HEK293 (cell line): ENCODE measurements around the gene TRIM8.

Source experiments
- HOXD13 ChIP-seq: sonication (generic); formaldehyde crosslinking; IDR thresholded peaks from 2 replicates; pipeline ENCODE4 v1.8.0; 2022; ENCODE audit warnings: missing genetic modification reagents, borderline replicate concordance
- YY1 ChIP-seq: fragments of 450-650 bp; formaldehyde crosslinking; IDR thresholded peaks from 2 replicates; pipeline ENCODE4 v1.5.1; 2018; ENCODE audit warnings: missing biosample characterization, missing genetic modification characterization
- ZNF121 ChIP-seq: fragments of 450-650 bp; formaldehyde crosslinking; IDR thresholded peaks from 2 replicates; pipeline ENCODE4 v1.5.1; 2016; ENCODE audit warnings: missing biosample characterization, missing genetic modification characterization
- ZNF404 ChIP-seq: fragments of 450-650 bp; formaldehyde crosslinking; IDR thresholded peaks from 2 replicates; pipeline ENCODE4 v1.5.1; 2017; ENCODE audit warnings: missing biosample characterization, missing genetic modification characterization
- ZNF530 ChIP-seq: fragments of 450-650 bp; formaldehyde crosslinking; IDR thresholded peaks from 2 replicates; pipeline ENCODE4 v1.5.1; 2016; ENCODE audit warnings: low read depth, missing biosample characterization, missing genetic modification characterization
- ZNF561 ChIP-seq: fragments of 450-650 bp; IDR thresholded peaks from 2 replicates; pipeline ENCODE4 v1.5.1; 2018; ENCODE audit warnings: missing biosample characterization, missing genetic modification characterization, borderline replicate concordance
- ZNF777 ChIP-seq: fragments of 450-650 bp; formaldehyde crosslinking; IDR thresholded peaks from 2 replicates; pipeline ENCODE4 v1.5.1; 2017; ENCODE audit warnings: missing biosample characterization, missing genetic modification characterization, borderline replicate concordance
- TF ChIP-seq, protein P1 (sequence below): fragments of 450-650 bp; formaldehyde crosslinking; IDR thresholded peaks from 2 replicates; pipeline ENCODE4 v1.5.1; 2016; ENCODE audit warnings: missing biosample characterization, missing genetic modification characterization
- TF ChIP-seq, protein P2 (sequence below): fragments of 450-650 bp; formaldehyde crosslinking; IDR thresholded peaks from 2 replicates; pipeline ENCODE4 v1.5.1; 2016; ENCODE audit warnings: missing biosample characterization, missing genetic modification characterization

DNA sequence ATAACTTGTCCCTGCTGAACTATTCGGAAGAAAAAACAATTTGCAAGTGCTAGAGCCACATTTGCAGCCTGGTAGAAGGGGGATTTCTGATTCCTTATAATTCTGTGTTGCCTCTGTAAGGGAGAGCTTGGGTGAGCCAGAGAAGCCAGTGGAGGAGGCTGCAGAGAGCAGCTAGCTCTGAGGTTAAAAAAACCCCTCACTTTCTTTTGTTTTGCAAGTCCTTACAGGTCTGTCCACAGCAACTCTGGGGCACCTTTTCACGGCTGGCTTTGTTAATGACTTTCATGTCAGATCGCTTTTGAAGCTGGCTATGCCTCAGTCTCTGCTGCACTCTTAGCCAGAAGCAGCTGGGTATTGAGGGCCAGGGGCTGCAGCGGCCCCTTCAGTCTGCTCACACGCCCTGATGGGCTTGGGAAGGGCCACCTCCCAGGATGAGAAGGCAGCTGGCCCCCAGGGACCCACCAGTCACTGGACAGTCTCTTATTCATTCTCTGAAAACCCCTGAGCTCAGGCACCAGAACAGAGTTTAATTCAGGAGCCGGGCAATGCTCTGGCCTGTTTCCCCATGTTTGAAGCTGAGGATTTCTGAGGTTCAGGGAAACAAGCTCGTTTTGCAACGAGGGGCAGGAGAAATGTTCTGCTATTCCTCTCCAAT lies 30.9 kb downstream of the TRIM8 start:
- TF ChIP-seq, protein P1, sequence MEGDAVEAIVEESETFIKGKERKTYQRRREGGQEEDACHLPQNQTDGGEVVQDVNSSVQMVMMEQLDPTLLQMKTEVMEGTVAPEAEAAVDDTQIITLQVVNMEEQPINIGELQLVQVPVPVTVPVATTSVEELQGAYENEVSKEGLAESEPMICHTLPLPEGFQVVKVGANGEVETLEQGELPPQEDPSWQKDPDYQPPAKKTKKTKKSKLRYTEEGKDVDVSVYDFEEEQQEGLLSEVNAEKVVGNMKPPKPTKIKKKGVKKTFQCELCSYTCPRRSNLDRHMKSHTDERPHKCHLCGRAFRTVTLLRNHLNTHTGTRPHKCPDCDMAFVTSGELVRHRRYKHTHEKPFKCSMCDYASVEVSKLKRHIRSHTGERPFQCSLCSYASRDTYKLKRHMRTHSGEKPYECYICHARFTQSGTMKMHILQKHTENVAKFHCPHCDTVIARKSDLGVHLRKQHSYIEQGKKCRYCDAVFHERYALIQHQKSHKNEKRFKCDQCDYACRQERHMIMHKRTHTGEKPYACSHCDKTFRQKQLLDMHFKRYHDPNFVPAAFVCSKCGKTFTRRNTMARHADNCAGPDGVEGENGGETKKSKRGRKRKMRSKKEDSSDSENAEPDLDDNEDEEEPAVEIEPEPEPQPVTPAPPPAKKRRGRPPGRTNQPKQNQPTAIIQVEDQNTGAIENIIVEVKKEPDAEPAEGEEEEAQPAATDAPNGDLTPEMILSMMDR (tag by site-specific recombination) = no peak
- TF ChIP-seq, protein P2, sequence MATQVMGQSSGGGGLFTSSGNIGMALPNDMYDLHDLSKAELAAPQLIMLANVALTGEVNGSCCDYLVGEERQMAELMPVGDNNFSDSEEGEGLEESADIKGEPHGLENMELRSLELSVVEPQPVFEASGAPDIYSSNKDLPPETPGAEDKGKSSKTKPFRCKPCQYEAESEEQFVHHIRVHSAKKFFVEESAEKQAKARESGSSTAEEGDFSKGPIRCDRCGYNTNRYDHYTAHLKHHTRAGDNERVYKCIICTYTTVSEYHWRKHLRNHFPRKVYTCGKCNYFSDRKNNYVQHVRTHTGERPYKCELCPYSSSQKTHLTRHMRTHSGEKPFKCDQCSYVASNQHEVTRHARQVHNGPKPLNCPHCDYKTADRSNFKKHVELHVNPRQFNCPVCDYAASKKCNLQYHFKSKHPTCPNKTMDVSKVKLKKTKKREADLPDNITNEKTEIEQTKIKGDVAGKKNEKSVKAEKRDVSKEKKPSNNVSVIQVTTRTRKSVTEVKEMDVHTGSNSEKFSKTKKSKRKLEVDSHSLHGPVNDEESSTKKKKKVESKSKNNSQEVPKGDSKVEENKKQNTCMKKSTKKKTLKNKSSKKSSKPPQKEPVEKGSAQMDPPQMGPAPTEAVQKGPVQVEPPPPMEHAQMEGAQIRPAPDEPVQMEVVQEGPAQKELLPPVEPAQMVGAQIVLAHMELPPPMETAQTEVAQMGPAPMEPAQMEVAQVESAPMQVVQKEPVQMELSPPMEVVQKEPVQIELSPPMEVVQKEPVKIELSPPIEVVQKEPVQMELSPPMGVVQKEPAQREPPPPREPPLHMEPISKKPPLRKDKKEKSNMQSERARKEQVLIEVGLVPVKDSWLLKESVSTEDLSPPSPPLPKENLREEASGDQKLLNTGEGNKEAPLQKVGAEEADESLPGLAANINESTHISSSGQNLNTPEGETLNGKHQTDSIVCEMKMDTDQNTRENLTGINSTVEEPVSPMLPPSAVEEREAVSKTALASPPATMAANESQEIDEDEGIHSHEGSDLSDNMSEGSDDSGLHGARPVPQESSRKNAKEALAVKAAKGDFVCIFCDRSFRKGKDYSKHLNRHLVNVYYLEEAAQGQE (tag by site-specific recombination) = no peak
- TF ChIP-seq ZNF121 (no peak), ZNF530 (tag by site-specific recombination) (no peak), ZNF777 (no peak), ZNF404 (tag by site-specific recombination) (no peak), HOXD13 (CRISPR knock-in tag) (no peak), ZNF561 (tag by site-specific recombination) (no peak), YY1 (tag by site-specific recombination) (no peak)
